Keratinocyte (primary cell): Measurements from ENCODE around the gene SLC25A2. TPM values are rescaled to one million over a fixed set of nuclear protein-coding genes. Genes with fewer than 3 reads are reported as not detected.

ENCODE experiments used
- DNase-seq: peaks from one replicate; pipeline ENCODE4 v3.0.0-alpha.2; 2011; ENCODE audit warnings: low read depth, missing footprints, low spot score
- FAIRE-seq: peaks from 2 replicates; lab custom pipeline; 2011; peaks lifted over from hg19 to GRCh38; lab: Jason Lieb, UNC
- H2AFZ ChIP-seq: 2 replicates; pipeline ENCODE4 v1.6.0; 2012; ENCODE audit warnings: low read length, control low read depth, inconsistent platforms; ENCODE audit not compliant: control insufficient read depth
- H3K27ac ChIP-seq: 2 replicates; pipeline ENCODE4 v1.5.1; 2011; ENCODE audit warnings: low read length; ENCODE audit not compliant: control insufficient read depth, insufficient read depth
- H3K27me3 ChIP-seq: 3 replicates; pipeline ENCODE4 v1.6.0; 2011; ENCODE audit warnings: low read length; ENCODE audit not compliant: control insufficient read depth, insufficient read depth; ENCODE audit errors: extremely low read depth
- H3K36me3 ChIP-seq, 2 experiments: 2 replicates in 1 of 2; 3 replicates in 1 of 2; pipeline ENCODE4 v1.5.1; 2011; ENCODE audit warnings: low read length in 2 of 2, mild to moderate bottlenecking in 1 of 2; ENCODE audit not compliant: control insufficient read depth in 2 of 2, insufficient read depth in 2 of 2; ENCODE audit errors: extremely low read depth in 1 of 2
- H3K4me1 ChIP-seq: 3 replicates; pipeline ENCODE4 v1.5.1; 2011; ENCODE audit warnings: low read length; ENCODE audit not compliant: control insufficient read depth, insufficient read depth; ENCODE audit errors: extremely low read depth
- H3K4me2 ChIP-seq: 3 replicates; pipeline ENCODE4 v1.6.0; 2011; ENCODE audit warnings: low read depth, low read length; ENCODE audit not compliant: control insufficient read depth, insufficient read depth; ENCODE audit errors: extremely low read depth
- H3K4me3 ChIP-seq, 3 experiments: fragments of 200-600 bp in 1 of 3; sonication (generic) in 1 of 3; 2 replicates in 2 of 3; 3 replicates in 1 of 3; pipeline ENCODE4 v1.5.1; 2011 to 2016; ENCODE audit warnings: low read length in 3 of 3, mild to moderate bottlenecking in 3 of 3, control low read depth in 2 of 3, inconsistent platforms in 1 of 3, low read depth in 1 of 3, mixed read lengths in 1 of 3, mixed run types in 1 of 3, moderate library complexity in 1 of 3; ENCODE audit not compliant: control insufficient read depth in 2 of 3, insufficient read depth in 2 of 3; ENCODE audit errors: extremely low read depth in 1 of 3
- H3K79me2 ChIP-seq: 2 replicates; pipeline ENCODE4 v1.6.0; 2012; ENCODE audit warnings: low read length; ENCODE audit not compliant: control insufficient read depth, insufficient read depth
- H3K9ac ChIP-seq: 3 replicates; pipeline ENCODE4 v1.6.0; 2011; ENCODE audit warnings: low read length; ENCODE audit not compliant: control insufficient read depth, insufficient read depth; ENCODE audit errors: extremely low read depth
- H3K9me1 ChIP-seq: 3 replicates; pipeline ENCODE4 v1.6.0; 2011; ENCODE audit warnings: low read length; ENCODE audit not compliant: control insufficient read depth, insufficient read depth; ENCODE audit errors: extremely low read depth
- H3K9me3 ChIP-seq: 2 replicates; pipeline ENCODE4 v1.5.1; 2012; ENCODE audit warnings: low read depth, low read length; ENCODE audit not compliant: control insufficient read depth
- H4K20me1 ChIP-seq: 3 replicates; pipeline ENCODE4 v1.6.0; 2011; ENCODE audit warnings: low read length; ENCODE audit not compliant: control insufficient read depth, insufficient read depth; ENCODE audit errors: extremely low read depth
- CTCF ChIP-seq, 3 experiments: IDR thresholded peaks in 1 of 3; conservative IDR thresholded peaks in 1 of 3; optimal IDR thresholded peaks in 1 of 3; 2 replicates in 2 of 3; 3 replicates in 1 of 3; pipeline versions ENCODE3 to v1.5.1; 2011; ENCODE audit warnings: low read length in 3 of 3, mild to moderate bottlenecking in 3 of 3, moderate library complexity in 2 of 3, control low read depth in 1 of 3, inconsistent platforms in 1 of 3; ENCODE audit not compliant: insufficient read depth in 2 of 3; ENCODE audit errors: extremely low read depth in 1 of 3
- EZH2 ChIP-seq: IDR thresholded peaks from one replicate; pipeline ENCODE4 v1.6.1; 2012; ENCODE audit warnings: inconsistent platforms, mild to moderate bottlenecking, low read length, moderate library complexity
- dilution Hi-C: fragments of 300-500 bp; cut with MboI; formaldehyde crosslinking; loops from one replicate; pipeline ENCODE4 v1.7.0; 2020; ENCODE audit warnings: low sequenced_read_pairs; ENCODE audit not compliant: extremely low pct_ligation_motif_present
- polyA plus RNA-seq, 5 experiments: library from polyadenylated mRNA; depleted of rRNA in 3 of 5; stranded (reverse) in 3 of 5; stranded (forward) in 1 of 5; unstranded in 1 of 5; fragments of >200 nt; gene quantifications; 1 replicate in 1 of 5; 2 replicates in 3 of 5; 3 replicates in 1 of 5; pipeline versions ENCODE4 v1.2.1 to v1.2.3, GENCODE V29; 2011 to 2012; ENCODE audit warnings: missing spikeins in 2 of 5, low read depth in 1 of 5, low replicate concordance in 1 of 5

SLC25A2 gene
- polyA plus RNA-seq, 1 donor (not counting 4 experiments of a cell fraction or from before 2014, with no cell fraction given), result not detected

DNA sequence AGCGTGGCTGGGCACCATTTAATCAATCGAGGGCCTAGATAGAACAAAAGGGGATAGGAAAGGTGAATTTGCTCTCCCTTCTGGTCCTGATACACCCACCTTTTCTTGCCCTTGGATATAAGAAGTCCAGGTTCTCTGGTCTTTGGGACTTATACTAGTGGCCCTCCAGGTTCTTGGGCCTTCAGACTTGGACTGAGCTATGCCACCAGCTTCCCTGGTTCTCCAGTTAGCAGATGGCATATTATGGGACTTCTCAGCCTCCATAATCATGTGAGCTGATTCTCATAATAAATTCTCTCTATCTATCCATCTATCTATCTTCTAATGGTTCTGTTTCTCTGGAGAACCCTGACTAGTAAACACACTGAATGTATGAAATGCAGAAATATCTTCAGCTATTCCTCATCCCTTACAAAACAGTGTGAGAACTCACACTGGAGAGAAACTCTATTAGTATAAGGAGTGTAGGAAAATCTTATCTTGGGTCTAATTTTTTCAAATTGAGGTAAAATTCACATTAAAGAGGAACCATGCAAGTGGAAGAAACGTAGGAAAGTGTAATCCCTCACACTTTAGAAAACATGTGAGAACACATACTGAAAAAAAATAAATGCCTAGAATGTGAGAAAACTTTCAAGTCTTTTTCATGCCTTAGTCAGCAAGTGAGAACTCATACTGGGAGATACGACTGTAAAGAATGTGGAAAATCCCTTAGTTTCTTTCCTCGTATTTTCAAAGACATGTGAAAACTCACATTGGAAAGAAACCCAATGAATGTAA lies 43.2 kb downstream of the SLC25A2 start:
- no peak for FAIRE-seq
- TF ChIP-seq EZH2 (no peak), CTCF (optimal IDR thresholded peaks at IDR 0.05 in 1 of 3, IDR thresholded peaks at IDR 0.05 in 1 of 3, conservative IDR thresholded peaks at IDR 0.05 in 1 of 3; ENCODE audit: extremely low read depth in 1 of 3, insufficient read depth in 2 of 3, low read length in 3 of 3) (no peak)
- no peaks in the 10 kb centered on the region for H3K4me1 ChIP-seq
- H3K9ac ChIP-seq, result no peak overlapping the region
- H4K20me1 ChIP-seq, result no peaks in the 10 kb centered on the region
- no peak for DNase-seq
- no peaks in the 10 kb centered on the region for H3K27me3 ChIP-seq
- H3K79me2 ChIP-seq, result no peaks in the 10 kb centered on the region
- dilution Hi-C loops, result no loop called here
- H2AFZ ChIP-seq, result no peak overlapping the region
- no peak overlapping the region for H3K4me2 ChIP-seq
- H3K9me3 ChIP-seq, result peaks cover 7% of the 10 kb centered on the region
- no peak overlapping the region for H3K27ac ChIP-seq
- no peaks in the 10 kb centered on the region for H3K9me1 ChIP-seq
- no peak overlapping the region for H3K4me3 ChIP-seq
- H3K36me3 ChIP-seq, result no peaks in the 10 kb centered on the region

- Histone ChIP-seq H3K4me3 (no peak overlapping the region), H3K36me3 (no peaks in the 10 kb centered on the region), H3K9me1 (no peaks in the 10 kb centered on the region), H3K4me2 (no peak overlapping the region), H3K9ac (no peak overlapping the region), H4K20me1 (no peaks in the 10 kb centered on the region), H3K27ac (no peak overlapping the region), H3K4me1 (no peaks in the 10 kb centered on the region), H3K79me2 (no peaks in the 10 kb centered on the region), H3K9me3 (peaks cover 7% of the 10 kb centered on the region), H2AFZ (no peak overlapping the region), H3K27me3 (no peaks in the 10 kb centered on the region)
- TF ChIP-seq CTCF (optimal IDR thresholded peaks at IDR 0.05 in 1 of 3, IDR thresholded peaks at IDR 0.05 in 1 of 3, conservative IDR thresholded peaks at IDR 0.05 in 1 of 3; ENCODE audit: extremely low read depth in 1 of 3, insufficient read depth in 2 of 3, low read length in 3 of 3) (no peak), EZH2 (no peak)
- DNase-seq (no peak), FAIRE-seq (no peak)
- dilution Hi-C loops, result no loop called here
Measured at GRCh38 chr5:141258948-141259347, 44.9 kb downstream of the SLC25A2 start.
